DMS 273 (cell line): Measurements from ENCODE around the gene FOXL3.
"Not testable (repeated sequence)": the region's sequence is repeated elsewhere in the genome, so short reads cannot be mapped to it uniquely, and the experiment has no call there.

ENCODE experiments used
- DNase-seq: peaks from one replicate; lab custom pipeline; 2025; ENCODE audit not compliant: unreplicated experiment; lab: John Stamatoyannopoulos, UW

The FOXL3 gene

GRCh38 chr7:335358-336148 is 45.6 kb downstream of the FOXL3 start:
- no peak for DNase-seq

DNA sequence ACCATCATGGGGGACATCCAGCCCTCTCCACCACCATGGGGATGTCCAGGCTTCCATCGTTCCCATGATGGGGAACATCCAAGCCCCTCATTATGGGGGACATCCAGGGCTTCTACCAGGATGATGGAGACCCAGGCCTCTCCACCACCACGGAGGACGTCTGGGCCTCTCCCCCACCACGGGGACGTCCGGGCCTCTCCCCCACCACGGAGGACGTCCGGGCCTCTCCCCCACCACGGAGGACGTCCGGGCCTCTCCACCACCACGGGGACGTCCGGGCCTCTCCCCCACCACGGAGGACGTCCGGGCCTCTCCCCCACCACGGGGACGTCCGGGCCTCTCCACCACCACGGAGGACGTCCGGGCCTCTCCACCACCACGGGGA is 46.2 kb downstream of the FOXL3 start:
- not testable (repeated sequence) for DNase-seq

GRCh38 chr7:336810-337566 is 47.0 kb downstream of the FOXL3 start:
- no peak for DNase-seq

- no peak for DNase-seq
Observed at GRCh38 chr7:337567-337951, 47.6 kb downstream of the FOXL3 start.

- no peak for DNase-seq
Observed at GRCh38 chr7:338295-339061, 48.5 kb downstream of the FOXL3 start.

- DNase-seq: no peak
Observed at GRCh38 chr7:339062-339342, 49.0 kb downstream of the FOXL3 start.

DNA sequence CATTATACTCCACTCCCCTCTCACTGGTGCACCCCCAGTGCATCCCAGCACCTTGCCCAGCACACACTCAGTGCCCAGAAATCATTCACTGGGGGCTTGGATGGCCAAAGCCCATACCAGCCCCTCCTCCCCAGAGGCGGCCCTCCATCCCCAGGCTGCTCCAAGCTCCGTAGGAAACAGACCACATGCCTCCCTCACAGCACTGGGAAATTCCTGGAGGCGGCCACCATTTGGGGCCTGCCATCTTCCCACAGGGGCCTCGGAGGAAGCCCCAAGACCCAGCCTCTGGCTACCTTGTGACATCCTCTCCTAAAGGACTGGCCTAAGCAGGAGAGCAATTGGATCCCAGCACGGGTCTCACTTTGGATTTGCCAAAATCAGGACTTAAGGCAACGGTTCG is 49.7 kb downstream of the FOXL3 start:
- no peak for DNase-seq

- peak; percentile 80 for DNase-seq
Observed at GRCh38 chr7:340200-340937, 50.4 kb downstream of the FOXL3 start.
